HG03108 (cell line): ENCODE data around the gene MTHFD1L.
A peak's percentile ranks its signal among the peaks of the same experiment; 100 is the strongest.

ENCODE experiments used
- ATAC-seq: cut with Tn5 transposase; IDR thresholded peaks from one replicate; pipeline ENCODE4 v1.9.1; 2021; ENCODE audit warnings: moderate library complexity; ENCODE audit not compliant: unreplicated experiment

The MTHFD1L gene

GRCh38 chr6:150931405-150931804 is 65.9 kb downstream of the MTHFD1L start:
- no peak for ATAC-seq

GRCh38 chr6:150932996-150933395 is 67.5 kb downstream of the MTHFD1L start:
- no peak for ATAC-seq

GRCh38 chr6:150934380-150934779 is 68.9 kb downstream of the MTHFD1L start:
- ATAC-seq: no peak

GRCh38 chr6:150936021-150936555 is 70.6 kb downstream of the MTHFD1L start:
- ATAC-seq: no peak

GRCh38 chr6:150937132-150937906 is 71.8 kb downstream of the MTHFD1L start:
- ATAC-seq: no peak

- ATAC-seq: no peak
Measured at GRCh38 chr6:150939399-150939798, 73.9 kb downstream of the MTHFD1L start.

- ATAC-seq: no peak
Measured at GRCh38 chr6:150940941-150941340, 75.4 kb downstream of the MTHFD1L start.

- no peak for ATAC-seq
Measured at GRCh38 chr6:150949526-150949925, 84.0 kb downstream of the MTHFD1L start.

GRCh38 chr6:150953851-150954250 is 88.3 kb downstream of the MTHFD1L start:
- ATAC-seq: no peak

- ATAC-seq: no peak
Measured at GRCh38 chr6:150959166-150959565, 93.7 kb downstream of the MTHFD1L start.

- ATAC-seq: no peak
Measured at GRCh38 chr6:150962436-150962835, 96.9 kb downstream of the MTHFD1L start.

- ATAC-seq: no peak
Measured at GRCh38 chr6:150964765-150965164, 99.3 kb downstream of the MTHFD1L start.

- no peak for ATAC-seq
Measured at GRCh38 chr6:150966786-150967185, 101.3 kb downstream of the MTHFD1L start.

- ATAC-seq: no peak
Measured at GRCh38 chr6:150967381-150967780, 101.9 kb downstream of the MTHFD1L start.

GRCh38 chr6:150967910-150968309 is 102.4 kb downstream of the MTHFD1L start:
- no peak for ATAC-seq

- no peak for ATAC-seq
Measured at GRCh38 chr6:150969901-150970300, 104.4 kb downstream of the MTHFD1L start.

- no peak for ATAC-seq
Measured at GRCh38 chr6:150971219-150971618, 105.7 kb downstream of the MTHFD1L start.

- ATAC-seq: no peak
Measured at GRCh38 chr6:150975136-150975535, 109.6 kb downstream of the MTHFD1L start.

GRCh38 chr6:150977281-150977680 is 111.8 kb downstream of the MTHFD1L start:
- ATAC-seq: no peak

- ATAC-seq: no peak
Measured at GRCh38 chr6:150978624-150979023, 113.1 kb downstream of the MTHFD1L start.

- ATAC-seq: no peak
Measured at GRCh38 chr6:150979826-150980350, 114.4 kb downstream of the MTHFD1L start.

GRCh38 chr6:150981095-150981494 is 115.6 kb downstream of the MTHFD1L start:
- ATAC-seq: peak; percentile 91
